ENCODE measurements around the gene PTPRA.

DNA sequence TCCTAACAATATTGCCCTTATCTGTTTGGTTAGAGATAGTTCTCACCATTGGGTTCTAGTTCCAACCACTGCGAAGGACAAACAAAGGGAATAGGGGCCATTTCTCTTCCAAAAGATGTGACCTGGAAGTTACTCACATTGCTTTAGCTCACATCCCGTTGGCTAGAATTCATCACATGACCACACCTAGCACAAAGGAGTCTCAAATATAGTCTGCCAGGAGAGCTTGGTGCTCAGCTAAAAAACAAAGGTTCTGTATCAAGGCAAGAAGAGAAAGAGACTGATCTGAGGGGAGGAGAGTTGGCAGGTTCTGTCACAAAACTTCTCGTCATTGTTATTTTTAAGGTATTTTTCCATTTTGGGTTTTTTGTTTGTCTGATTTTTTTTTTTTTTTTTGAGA is 100.3 kb downstream of the PTPRA start:
- no peak for TF ChIP-seq CTCF (IDR thresholded peaks at IDR 0.05; ENCODE audit: low read depth, low read length)
- no peak for TF ChIP-seq POLR2A (IDR thresholded peaks at IDR 0.05; ENCODE audit: extremely low read depth, insufficient read length)
- TF ChIP-seq MYC (IDR thresholded peaks at IDR 0.05; ENCODE audit: low read depth, low read length): no peak
